HL-60 (cell line): Measurements from ENCODE around the gene TSHZ2.

Experiments
- CTCF ChIP-seq: IDR thresholded peaks from one replicate; pipeline ENCODE4 v1.5.1; 2011; ENCODE audit warnings: low read length, control low read depth, inconsistent platforms; ENCODE audit not compliant: insufficient read depth
- REST ChIP-seq: IDR thresholded peaks from 2 replicates; pipeline ENCODE4 v1.6.1; 2012; ENCODE audit warnings: low read depth; ENCODE audit not compliant: insufficient replicate concordance

GRCh38 chr20:53220482-53221307 lies 248.5 kb downstream of the TSHZ2 start:
- TF ChIP-seq REST (no peak), CTCF (no peak)
